Measurements from ENCODE around the gene AGBL1.

Gene AGBL1

DNA sequence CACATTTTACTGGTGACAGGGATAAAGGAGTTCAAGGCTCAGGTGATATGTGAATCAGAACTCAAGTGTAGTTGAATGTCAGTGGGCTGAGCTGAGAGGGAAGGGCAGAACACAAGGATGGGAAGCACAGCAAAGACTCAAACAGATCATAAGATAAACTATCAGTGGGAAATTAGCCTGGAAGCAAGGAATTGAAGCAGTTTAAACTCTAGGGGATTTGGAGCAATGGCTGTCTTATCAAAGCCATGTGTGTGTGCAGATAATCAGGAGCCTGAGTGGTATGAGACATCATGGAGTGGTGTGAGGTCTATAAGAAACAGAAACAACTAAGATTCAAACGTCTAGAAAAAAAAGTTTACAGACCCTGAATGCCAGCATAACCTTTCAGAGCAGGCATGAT, 634.6 kb downstream of the AGBL1 start:
- no peaks in the 10 kb centered on the region for H3F3A ChIP-seq (ENCODE audit: insufficient read depth)
- H4K20me1 ChIP-seq (ENCODE audit: low read depth, low read length) = no peaks in the 10 kb centered on the region
- no peaks in the 10 kb centered on the region for H3K79me2 ChIP-seq (ENCODE audit: insufficient read depth, low read length)
- no peaks in the 10 kb centered on the region for H3K9me3 ChIP-seq (ENCODE audit: insufficient read depth, low read length)
- H3K27ac ChIP-seq (ENCODE audit: low read depth, low read length) = no peak overlapping the region
- TF ChIP-seq EZH2phosphoT487 (conservative IDR thresholded peaks at IDR 0.05; ENCODE audit: low read length) = no peak
- H3K9me2 ChIP-seq (replicated peaks; ENCODE audit: insufficient read depth, low read length) = no peaks in the 10 kb centered on the region
- no peak overlapping the region for H3K4me3 ChIP-seq (ENCODE audit: insufficient read depth, low read length, poor library complexity, severe bottlenecking)
- H3K27me3 ChIP-seq (ENCODE audit: low read length) = 0 out of 2 replicates have a peak, but pooled peaks cover 3% of the 10 kb centered on the region
- no peak overlapping the region for H2AFZ ChIP-seq (ENCODE audit: low read depth, low read length, severe bottlenecking)
- no peaks in the 10 kb centered on the region for H3K36me3 ChIP-seq (ENCODE audit: low read length)
- no peak overlapping the region for H3K9ac ChIP-seq (ENCODE audit: low read length)
- no peak overlapping the region for H3K4me2 ChIP-seq (ENCODE audit: low read depth, low read length, poor library complexity, severe bottlenecking)

GRCh38 chr15:86725628-86726027, 646.0 kb downstream of the AGBL1 start:
- no peak overlapping the region for H3K9ac ChIP-seq (ENCODE audit: low read length)
- TF ChIP-seq EZH2phosphoT487 (conservative IDR thresholded peaks at IDR 0.05; ENCODE audit: low read length) = no peak
- TF ChIP-seq, protein P1, sequence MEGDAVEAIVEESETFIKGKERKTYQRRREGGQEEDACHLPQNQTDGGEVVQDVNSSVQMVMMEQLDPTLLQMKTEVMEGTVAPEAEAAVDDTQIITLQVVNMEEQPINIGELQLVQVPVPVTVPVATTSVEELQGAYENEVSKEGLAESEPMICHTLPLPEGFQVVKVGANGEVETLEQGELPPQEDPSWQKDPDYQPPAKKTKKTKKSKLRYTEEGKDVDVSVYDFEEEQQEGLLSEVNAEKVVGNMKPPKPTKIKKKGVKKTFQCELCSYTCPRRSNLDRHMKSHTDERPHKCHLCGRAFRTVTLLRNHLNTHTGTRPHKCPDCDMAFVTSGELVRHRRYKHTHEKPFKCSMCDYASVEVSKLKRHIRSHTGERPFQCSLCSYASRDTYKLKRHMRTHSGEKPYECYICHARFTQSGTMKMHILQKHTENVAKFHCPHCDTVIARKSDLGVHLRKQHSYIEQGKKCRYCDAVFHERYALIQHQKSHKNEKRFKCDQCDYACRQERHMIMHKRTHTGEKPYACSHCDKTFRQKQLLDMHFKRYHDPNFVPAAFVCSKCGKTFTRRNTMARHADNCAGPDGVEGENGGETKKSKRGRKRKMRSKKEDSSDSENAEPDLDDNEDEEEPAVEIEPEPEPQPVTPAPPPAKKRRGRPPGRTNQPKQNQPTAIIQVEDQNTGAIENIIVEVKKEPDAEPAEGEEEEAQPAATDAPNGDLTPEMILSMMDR (IDR thresholded peaks at IDR 0.05; ENCODE audit: insufficient read depth, low read length, poor library complexity, severe bottlenecking) = no peak

GRCh38 chr15:86735247-86736040, 655.8 kb downstream of the AGBL1 start:
- Histone ChIP-seq H3K79me2 (ENCODE audit: insufficient read depth, low read length) (no peaks in the 10 kb centered on the region), H3K27ac (ENCODE audit: low read depth, low read length) (no peak overlapping the region), H3K27me3 (ENCODE audit: low read length) (no peaks in the 10 kb centered on the region), H3K9me3 (ENCODE audit: insufficient read depth, low read length) (no peaks in the 10 kb centered on the region), H3K36me3 (ENCODE audit: low read length) (no peaks in the 10 kb centered on the region), H3K4me2 (ENCODE audit: low read depth, low read length, poor library complexity, severe bottlenecking) (no peak overlapping the region), H3K9me2 (replicated peaks; ENCODE audit: insufficient read depth, low read length) (no peaks in the 10 kb centered on the region), H3F3A (ENCODE audit: insufficient read depth) (no peaks in the 10 kb centered on the region), H2AFZ (ENCODE audit: low read depth, low read length, severe bottlenecking) (no peak overlapping the region), H4K20me1 (ENCODE audit: low read depth, low read length) (no peaks in the 10 kb centered on the region), H3K4me3 (ENCODE audit: insufficient read depth, low read length, poor library complexity, severe bottlenecking) (no peak overlapping the region), H3K9ac (ENCODE audit: low read length) (no peak overlapping the region)
- no peak for TF ChIP-seq EZH2phosphoT487 (conservative IDR thresholded peaks at IDR 0.05; ENCODE audit: low read length)
- TF ChIP-seq, protein P1 (IDR thresholded peaks at IDR 0.05; ENCODE audit: insufficient read depth, low read length, poor library complexity, severe bottlenecking) = no peak

More at GRCh38 chr15:86725628-86726027, 646.0 kb downstream of the AGBL1 start:
- no peaks in the 10 kb centered on the region for H3K79me2 ChIP-seq (ENCODE audit: insufficient read depth, low read length)
- H2AFZ ChIP-seq (ENCODE audit: low read depth, low read length, severe bottlenecking) = no peak overlapping the region
- no peaks in the 10 kb centered on the region for H3K9me3 ChIP-seq (ENCODE audit: insufficient read depth, low read length)
- no peaks in the 10 kb centered on the region for H4K20me1 ChIP-seq (ENCODE audit: low read depth, low read length)
- H3K27ac ChIP-seq (ENCODE audit: low read depth, low read length) = no peak overlapping the region
- no peak overlapping the region for H3K4me3 ChIP-seq (ENCODE audit: insufficient read depth, low read length, poor library complexity, severe bottlenecking)
- no peaks in the 10 kb centered on the region for H3K9me2 ChIP-seq (replicated peaks; ENCODE audit: insufficient read depth, low read length)
- H3K4me2 ChIP-seq (ENCODE audit: low read depth, low read length, poor library complexity, severe bottlenecking) = no peak overlapping the region
- H3K27me3 ChIP-seq (ENCODE audit: low read length) = no peaks in the 10 kb centered on the region
- H3F3A ChIP-seq (ENCODE audit: insufficient read depth) = no peaks in the 10 kb centered on the region
- no peaks in the 10 kb centered on the region for H3K36me3 ChIP-seq (ENCODE audit: low read length)

DNA sequence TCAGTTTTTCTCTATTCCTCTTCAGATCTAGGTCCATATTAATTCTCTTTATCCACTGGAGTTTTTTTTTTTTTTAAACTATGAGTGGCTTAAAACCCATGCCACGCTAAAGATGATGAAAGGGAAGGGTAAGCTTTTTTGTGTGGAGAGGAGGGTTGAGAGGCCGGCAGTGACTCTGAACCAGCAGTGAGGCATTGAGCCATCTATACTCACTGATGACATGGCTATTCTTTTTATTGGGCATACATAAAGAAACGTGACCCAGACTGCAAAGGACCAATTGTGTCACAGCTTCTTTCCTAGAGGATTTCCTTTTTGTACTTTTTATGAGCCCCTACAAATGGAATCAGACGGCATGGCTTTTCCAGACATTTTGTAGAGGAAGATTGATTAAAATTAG, 662.2 kb downstream of the AGBL1 start:
- Histone ChIP-seq H3K36me3 (ENCODE audit: low read length) (no peaks in the 10 kb centered on the region), H3K4me2 (ENCODE audit: low read depth, low read length, poor library complexity, severe bottlenecking) (no peak overlapping the region), H3K9ac (ENCODE audit: low read length) (no peak overlapping the region), H3K9me2 (replicated peaks; ENCODE audit: insufficient read depth, low read length) (no peaks in the 10 kb centered on the region), H3K27me3 (ENCODE audit: low read length) (no peaks in the 10 kb centered on the region), H2AFZ (ENCODE audit: low read depth, low read length, severe bottlenecking) (no peak overlapping the region), H4K20me1 (ENCODE audit: low read depth, low read length) (no peaks in the 10 kb centered on the region), H3K4me3 (ENCODE audit: insufficient read depth, low read length, poor library complexity, severe bottlenecking) (no peak overlapping the region), H3K79me2 (ENCODE audit: insufficient read depth, low read length) (no peaks in the 10 kb centered on the region), H3K9me3 (ENCODE audit: insufficient read depth, low read length) (no peaks in the 10 kb centered on the region), H3F3A (ENCODE audit: insufficient read depth) (no peaks in the 10 kb centered on the region), H3K27ac (ENCODE audit: low read depth, low read length) (no peak overlapping the region)
- TF ChIP-seq, protein P1 (IDR thresholded peaks at IDR 0.05; ENCODE audit: insufficient read depth, low read length, poor library complexity, severe bottlenecking) = no peak
- no peak for TF ChIP-seq EZH2phosphoT487 (conservative IDR thresholded peaks at IDR 0.05; ENCODE audit: low read length)

All from SU-DHL-6 (cell line).